HCT116 (cell line): Measurements from ENCODE around the gene RIMBP3C. TPM values are rescaled to one million over a fixed set of nuclear protein-coding genes. Genes with fewer than 3 reads are reported as not detected.
"Not testable (repeated sequence)": the region's sequence is repeated elsewhere in the genome, so short reads cannot be mapped to it uniquely, and the experiment has no call there.

Experiments
- ATAC-seq: fragments of 200-7000 bp; cut with Tn5 transposase; 2 replicates; pipeline ENCODE4 v1.9.1; 2020; ENCODE audit warnings: mild to moderate bottlenecking, moderate library complexity
- BruUV-seq: library from RNA; stranded (reverse); fragments of 400-500 nt; replicated peaks from 2 replicates; lab custom pipeline; 2021; lab: Mats Ljungman, UMichigan
- CTCF ChIA-PET: fragments of 300-600 bp; sonication (Branson Sonifier 250); formaldehyde crosslinking; loops from one replicate; lab custom pipeline; 2021; ENCODE audit warnings: antibody characterized with exemption; lab: Charles Lee
- POLR2A ChIA-PET: fragments of 300-600, 350-600 bp; sonication (Branson Sonifier 250); formaldehyde crosslinking; loops from one replicate; lab custom pipeline; 2021; ENCODE audit warnings: antibody characterized with exemption; lab: Charles Lee
- RAD21 ChIA-PET, 2 experiments: fragments of 300-600 bp; sonication (Branson Sonifier 250); formaldehyde crosslinking; loops; one replicate each; lab custom pipeline; 2023; ENCODE audit warnings: low total read pairs in 2 of 2; ENCODE audit not compliant: uncharacterized antibody in 2 of 2, unreplicated experiment in 2 of 2, low non-redundant PET in 1 of 2; lab: Charles Lee
- DNase-seq: peaks from one replicate; pipeline ENCODE4 v3.0.0-alpha.2; 2010; ENCODE audit warnings: low read depth, low spot score
- H2AFZ ChIP-seq: fragments of 200-600 bp; shearing (Covaris generic), sonication (generic); 2 replicates; pipeline ENCODE4 v1.6.1; 2017; ENCODE audit warnings: low read depth, mixed run types, mixed read lengths, antibody characterized with exemption, low read length; ENCODE audit not compliant: poor library complexity, severe bottlenecking
- H3K27ac ChIP-seq: 2 replicates; pipeline ENCODE4 v1.5.1; 2012; ENCODE audit warnings: low read depth, low read length
- H3K27me3 ChIP-seq: fragments of 200-600 bp; sonication (generic); 2 replicates; pipeline ENCODE4 v1.6.1; 2016; ENCODE audit warnings: mixed run types, low read length, mixed read lengths; ENCODE audit not compliant: insufficient read depth
- H3K36me3 ChIP-seq, 2 experiments: fragments of 200-500 bp in 1 of 2; fragments of 200-600 bp in 1 of 2; sonication (Bioruptor generic) in 1 of 2; sonication (generic) in 1 of 2; 2 replicates each; pipeline versions ENCODE4 v1.5.1 to v1.6.1; 2014 to 2016; ENCODE audit warnings: low read length in 2 of 2, inconsistent platforms in 1 of 2, mixed read lengths in 1 of 2, mixed run types in 1 of 2; ENCODE audit not compliant: insufficient read depth in 2 of 2, control insufficient read depth in 1 of 2
- H3K4me1 ChIP-seq, 2 experiments: fragments of 200-600 bp in 1 of 2; sonication (generic) in 1 of 2; 2 replicates each; pipeline versions ENCODE4 v1.5.1 to v1.6.1; 2012 to 2017; ENCODE audit warnings: low read length in 2 of 2, inconsistent platforms in 1 of 2, mild to moderate bottlenecking in 1 of 2, mixed read lengths in 1 of 2, mixed run types in 1 of 2, moderate library complexity in 1 of 2; ENCODE audit not compliant: insufficient read depth in 2 of 2, control insufficient read depth in 1 of 2
- H3K4me2 ChIP-seq: fragments of 200-600 bp; sonication (generic); 2 replicates; pipeline ENCODE4 v1.6.1; 2017; ENCODE audit warnings: mixed run types, low read length, mixed read lengths
- H3K4me3 ChIP-seq, 2 experiments: fragments of 200-600 bp in 1 of 2; sonication (generic) in 1 of 2; replicated peaks in 1 of 2; 2 replicates each; pipeline ENCODE4 v1.5.1; 2011 to 2016; ENCODE audit warnings: low read length in 2 of 2, control low read depth in 1 of 2, low read depth in 1 of 2, mild to moderate bottlenecking in 1 of 2, mixed read lengths in 1 of 2, mixed run types in 1 of 2
- H3K79me2 ChIP-seq: fragments of 200-600 bp; sonication (generic); 2 replicates; pipeline ENCODE4 v1.6.1; 2017; ENCODE audit warnings: mild to moderate bottlenecking, mixed run types, low read length, moderate library complexity, mixed read lengths; ENCODE audit not compliant: insufficient read depth
- H3K9ac ChIP-seq: fragments of 200-600 bp; sonication (generic); 2 replicates; pipeline ENCODE4 v1.6.1; 2016; ENCODE audit warnings: low read length, mixed read lengths
- H3K9me2 ChIP-seq: fragments of 200-600 bp; sonication (generic), shearing (Covaris generic); 2 replicates; pipeline ENCODE4 v1.6.1; 2017; ENCODE audit warnings: mixed run types, mild to moderate bottlenecking, moderate library complexity; ENCODE audit not compliant: insufficient read depth
- H3K9me3 ChIP-seq, 2 experiments: fragments of 200-500 bp in 1 of 2; fragments of 200-600 bp in 1 of 2; sonication (Bioruptor generic) in 1 of 2; sonication (generic) in 1 of 2; 2 replicates each; pipeline ENCODE4 v1.6.1; 2014 to 2017; ENCODE audit warnings: low read length in 2 of 2, mixed read lengths in 2 of 2, inconsistent platforms in 1 of 2, low read depth in 1 of 2, mild to moderate bottlenecking in 1 of 2, mixed run types in 1 of 2, moderate library complexity in 1 of 2; ENCODE audit not compliant: control insufficient read depth in 1 of 2, insufficient read depth in 1 of 2
- H4K20me1 ChIP-seq: fragments of 200-600 bp; sonication (generic), shearing (Covaris generic); 2 replicates; pipeline ENCODE4 v1.6.1; 2017; ENCODE audit warnings: mixed run types, mild to moderate bottlenecking, moderate library complexity; ENCODE audit not compliant: insufficient read depth
- EZH2 ChIP-seq: fragments of 200-600 bp; sonication (generic); IDR thresholded peaks from 2 replicates; pipeline ENCODE4 v1.6.1; 2017; ENCODE audit warnings: antibody characterized with exemption, mixed run types
- FOSL1 ChIP-seq: IDR thresholded peaks from 2 replicates; pipeline ENCODE4 v1.6.1; 2012; ENCODE audit warnings: low read depth
- POLR2A ChIP-seq: IDR thresholded peaks from 2 replicates; pipeline ENCODE4 v1.7.0; 2011; ENCODE audit warnings: borderline replicate concordance; ENCODE audit not compliant: insufficient read depth, insufficient read length; ENCODE audit errors: extremely low read depth
- SP1 ChIP-seq: IDR thresholded peaks from 2 replicates; pipeline ENCODE4 v1.6.1; 2012; ENCODE audit warnings: low read depth
- TCF7L2 ChIP-seq: IDR thresholded peaks from 2 replicates; pipeline ENCODE4 v1.7.0; 2011; ENCODE audit warnings: borderline replicate concordance, inconsistent platforms; ENCODE audit not compliant: insufficient read depth, insufficient read length; ENCODE audit errors: extremely low read depth
- ZFX ChIP-seq: fragments of 450-650 bp; IDR thresholded peaks from 2 replicates; pipeline ENCODE4 v1.6.1; 2017
- intact Hi-C: fragments of 100-400 bp; cut with micrococcal nuclease; formaldehyde crosslinking; loops from 2 replicates; pipeline ENCODE4 v1.10.0; 2022
- total RNA-seq: library from RNA; stranded (reverse); gene quantifications from one replicate; pipeline ENCODE4 v1.2.1, GENCODE V29; 2021; ENCODE audit not compliant: unreplicated experiment

Gene RIMBP3C
- total RNA-seq, 1 experiment from 2014 or later = 0.15 TPM

GRCh38 chr22:21580623-21581007, 29.4 kb upstream of the RIMBP3C start:
- POLR2A ChIA-PET, BruUV-seq, CTCF ChIA-PET: not testable (repeated sequence)

DNA sequence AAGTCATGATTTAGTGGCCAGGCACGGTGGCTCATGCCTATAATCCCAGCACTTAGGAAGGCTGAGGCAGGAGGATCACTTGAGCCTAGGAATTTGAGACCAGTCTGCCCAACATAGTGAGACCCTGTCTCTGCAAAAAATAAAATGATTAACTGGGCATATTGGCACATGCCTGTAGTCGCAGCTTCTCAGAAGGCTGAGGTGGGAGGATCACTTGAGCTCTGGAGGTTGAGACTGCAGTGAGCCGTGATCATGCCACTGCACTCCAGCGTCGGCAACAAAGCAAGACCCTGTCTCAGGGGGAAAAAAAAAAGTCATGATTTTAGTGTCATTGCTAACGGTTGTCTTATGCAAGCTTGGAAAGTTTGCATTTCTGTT, 28.2 kb upstream of the RIMBP3C start:
- POLR2A ChIA-PET = no interaction called here
- Histone ChIP-seq H3K4me2 (no peak overlapping the region), H3K9ac (no peak overlapping the region), H4K20me1 (peaks cover 19% of the 10 kb centered on the region; the same call in 1 of the 2 replicates), H3K36me3 (no peaks in the 10 kb centered on the region; a peak in 1 of 4 replicates), H3K27ac (no peak overlapping the region), H3K4me3 (no peak overlapping the region), H3K4me1 (peaks cover 5 to 10% of the 10 kb centered on the region in 2 experiments), H3K27me3 (no peaks in the 10 kb centered on the region), H3K79me2 (peaks cover 98% of the 10 kb centered on the region), H2AFZ (no peak overlapping the region), H3K9me2 (no peaks in the 10 kb centered on the region), H3K9me3 (no peaks in the 10 kb centered on the region)
- DNase-seq (no peak), ATAC-seq (no peak)
- TF ChIP-seq SP1 (no peak), POLR2A (no peak), FOSL1 (no peak), ZFX (no peak), EZH2 (no peak), TCF7L2 (no peak)
- CTCF ChIA-PET = interaction anchor here (0.9 kb wide), 1 partner anchor 63 kb away, joined by 6 read pairs; no protein-coding TSS in a partner anchor
- RAD21 ChIA-PET = no interaction called here
- intact Hi-C loops = no loop called here
- no TSS peak for BruUV-seq

More at GRCh38 chr22:21580623-21581007, 29.4 kb upstream of the RIMBP3C start:
- H3K9me2 ChIP-seq, ATAC-seq, H3K27ac ChIP-seq, H3K9me3 ChIP-seq, H3K4me1 ChIP-seq, intact Hi-C loops, H3K9ac ChIP-seq, H3K4me2 ChIP-seq, H3K27me3 ChIP-seq, RAD21 ChIA-PET, H3K36me3 ChIP-seq, H2AFZ ChIP-seq, H3K4me3 ChIP-seq, DNase-seq: not testable (repeated sequence)
- Histone ChIP-seq H3K79me2 (peaks cover 98% of the 10 kb centered on the region), H4K20me1 (peaks cover 21% of the 10 kb centered on the region; the same call in 1 of the 2 replicates)
